HepG2 (cell line): ENCODE measurements around the gene HABP4. TPM values are rescaled to one million over a fixed set of nuclear protein-coding genes. Genes with fewer than 3 reads are reported as not detected.

Source experiments
- ATAC-seq: fragments of 200-7000 bp; cut with Tn5 transposase; 3 replicates; pipeline ENCODE4 v1.9.1; 2020; ENCODE audit warnings: mild to moderate bottlenecking, moderate library complexity
- BruUV-seq: library from RNA; stranded (reverse); fragments of 400-500 nt; replicated peaks from 2 replicates; lab custom pipeline; 2021; lab: Mats Ljungman, UMichigan
- CTCF ChIA-PET: fragments of 300-600 bp; formaldehyde crosslinking; extraction: SDS; loops from one replicate; lab custom pipeline; 2021; ENCODE audit warnings: low total read pairs, inconsistent platforms, low intra/inter-chr PET ratio; lab: Yijun Ruan, JAX
- POLR2A ChIA-PET: fragments of 350-600 bp; sonication (Branson Sonifier 250); formaldehyde crosslinking; loops from one replicate; lab custom pipeline; 2020; ENCODE audit warnings: antibody characterized with exemption, inconsistent platforms; lab: Yijun Ruan, JAX
- DNase-seq: peaks from one replicate; pipeline ENCODE4 v3.0.0-alpha.2; 2015; ENCODE audit warnings: low spot score
- FAIRE-seq: peaks from 3 replicates; lab custom pipeline; 2011; peaks lifted over from hg19 to GRCh38; lab: Jason Lieb, UNC
- H2AFZ ChIP-seq: one replicate; pipeline ENCODE4 v1.6.1; 2011; ENCODE audit warnings: low read length, inconsistent platforms
- H3K27ac ChIP-seq: fragments of 300-600 bp; 3 replicates; pipeline ENCODE4 v1.8.0; 2011; ENCODE audit warnings: mixed run types, mild to moderate bottlenecking, mixed read lengths, low read length, inconsistent platforms; ENCODE audit not compliant: insufficient read depth; ENCODE audit errors: extremely low read length
- H3K27me3 ChIP-seq, 2 experiments: fragments of 200-600 bp in 1 of 2; 2 replicates in 1 of 2; 3 replicates in 1 of 2; pipeline versions ENCODE4 v1.6.0 to v1.8.0; 2011; ENCODE audit warnings: low read length in 2 of 2, mild to moderate bottlenecking in 2 of 2, moderate library complexity in 2 of 2, inconsistent platforms in 1 of 2; ENCODE audit not compliant: insufficient read depth in 2 of 2, control insufficient read depth in 1 of 2
- H3K36me3 ChIP-seq, 2 experiments: fragments of 200-600 bp in 1 of 2; replicated peaks in 1 of 2; 2 replicates in 1 of 2; 3 replicates in 1 of 2; pipeline versions ENCODE4 v1.5.1 to v1.8.0; 2011; ENCODE audit warnings: low read length in 2 of 2, inconsistent platforms in 1 of 2; ENCODE audit not compliant: insufficient read depth in 2 of 2, control insufficient read depth in 1 of 2
- H3K4me1 ChIP-seq: 2 replicates; pipeline ENCODE4 v1.5.1; 2012; ENCODE audit warnings: low read length, inconsistent platforms; ENCODE audit not compliant: insufficient read depth
- H3K4me2 ChIP-seq: 2 replicates; pipeline ENCODE4 v1.6.0; 2011; ENCODE audit warnings: low read depth, low read length, inconsistent platforms
- H3K4me3 ChIP-seq, 3 experiments: fragments of 200-600 bp in 1 of 3; sonication (generic), shearing (Covaris generic) in 1 of 3; replicated peaks in 1 of 3; 2 replicates each; pipeline ENCODE4 v1.5.1; 2011 to 2016; ENCODE audit warnings: low read length in 3 of 3, inconsistent platforms in 2 of 3, low read depth in 2 of 3, mild to moderate bottlenecking in 2 of 3, control low read depth in 1 of 3, mixed read lengths in 1 of 3; ENCODE audit not compliant: insufficient read depth in 1 of 3
- H3K79me2 ChIP-seq: one replicate; pipeline ENCODE4 v1.6.1; 2011; ENCODE audit warnings: low read length, inconsistent platforms; ENCODE audit not compliant: insufficient read depth
- H3K9ac ChIP-seq: 2 replicates; pipeline ENCODE4 v1.6.0; 2011; ENCODE audit warnings: mild to moderate bottlenecking, low read depth, low read length, inconsistent platforms; ENCODE audit not compliant: insufficient read depth
- H3K9me3 ChIP-seq: 2 replicates; pipeline ENCODE4 v1.5.1; 2012; ENCODE audit warnings: mild to moderate bottlenecking, low read length
- H4K20me1 ChIP-seq: 2 replicates; pipeline ENCODE4 v1.6.0; 2011; ENCODE audit warnings: inconsistent platforms, mild to moderate bottlenecking, low read length, moderate library complexity; ENCODE audit not compliant: insufficient read depth
- DNMT1 ChIP-seq: sonication (generic); formaldehyde crosslinking; IDR thresholded peaks from 2 replicates; pipeline ENCODE4 v1.5.1; 2020; ENCODE audit warnings: mild to moderate bottlenecking, missing genetic modification reagents
- KDM2A ChIP-seq: sonication (generic); formaldehyde crosslinking; IDR thresholded peaks from 2 replicates; pipeline ENCODE4 v1.4.0; 2020; ENCODE audit warnings: low read depth, missing genetic modification reagents, borderline replicate concordance
- MZF1 ChIP-seq: sonication (generic); formaldehyde crosslinking; IDR thresholded peaks from 2 replicates; pipeline ENCODE4 v1.8.1; 2023; ENCODE audit warnings: mild to moderate bottlenecking, missing genetic modification reagents, borderline replicate concordance
- NRL ChIP-seq: sonication (generic); formaldehyde crosslinking; IDR thresholded peaks from 2 replicates; pipeline ENCODE4 v1.5.0; 2020; ENCODE audit warnings: missing genetic modification reagents, mild to moderate bottlenecking, moderate library complexity, borderline replicate concordance
- RAD21 ChIP-seq: fragments of 450-650 bp; formaldehyde crosslinking; IDR thresholded peaks from 2 replicates; pipeline ENCODE4 v1.5.0; 2020; ENCODE audit warnings: mild to moderate bottlenecking
- RNF2 ChIP-seq: fragments of 450-650 bp; conservative IDR thresholded peaks from 2 replicates; pipeline ENCODE4 v1.6.1; 2016; ENCODE audit warnings: low read depth
- SRSF4 ChIP-seq: fragments of 200-400 bp; formaldehyde crosslinking; IDR thresholded peaks from one replicate; pipeline ENCODE4 v1.6.1; 2018; ENCODE audit warnings: mild to moderate bottlenecking, low read depth, low read length, moderate library complexity; ENCODE audit not compliant: poor library complexity, severe bottlenecking
- STAG1 ChIP-seq: sonication (generic); formaldehyde crosslinking; IDR thresholded peaks from 2 replicates; pipeline ENCODE4 v1.4.0; 2020; ENCODE audit warnings: missing genetic modification reagents
- XRCC5 ChIP-seq: fragments of 200-400 bp; formaldehyde crosslinking; optimal IDR thresholded peaks from 2 replicates; pipeline ENCODE3; 2017; ENCODE audit warnings: mild to moderate bottlenecking, low read length
- ZNF350 ChIP-seq: sonication (generic); formaldehyde crosslinking; IDR thresholded peaks from 2 replicates; pipeline ENCODE4 v1.4.0; 2020; ENCODE audit warnings: mild to moderate bottlenecking, low read depth, missing genetic modification reagents, borderline replicate concordance
- ZNF383 ChIP-seq: sonication (generic); formaldehyde crosslinking; IDR thresholded peaks from 2 replicates; pipeline ENCODE4 v1.4.0; 2020; ENCODE audit warnings: missing genetic modification reagents, mild to moderate bottlenecking, borderline replicate concordance
- WGBS: methylation state at CpG from one replicate; pipeline ENCODE4 v1.1.6; 2017; ENCODE audit warnings: low lambda C conversion rate; 5-methylcytosine and 5-hydroxymethylcytosine counted together
- in situ Hi-C: cut with HindIII; loops from 2 replicates; pipeline ENCODE4 v1.10.0; 2017; ENCODE audit warnings: low pct_unique_long_range_greater_than_20kb; ENCODE audit not compliant: extremely low pct_ligation_motif_present
- intact Hi-C: fragments of 100-400 bp; cut with micrococcal nuclease; formaldehyde crosslinking; loops from one replicate; pipeline ENCODE4 v1.10.0; 2022; ENCODE audit not compliant: unreplicated experiment
- polyA plus RNA-seq, 8 experiments: library from polyadenylated mRNA; depleted of rRNA in 3 of 8; stranded (reverse) in 7 of 8; unstranded in 1 of 8; fragments of >200 nt; fragmentation: Illumina TruSeq in 4 of 8; extraction: Trizol in 4 of 8; gene quantifications; 2 replicates each; pipeline versions ENCODE4 v1.2.1 to v1.2.3, GENCODE V29; 2011 to 2016; ENCODE audit warnings: low read depth in 4 of 8, missing spikeins in 1 of 8, mixed read lengths in 1 of 8; ENCODE audit not compliant: insufficient read depth in 1 of 8
- total RNA-seq, 5 experiments: library from RNA; depleted of rRNA; stranded (reverse); fragments of >200 nt; fragmentation: Illumina TruSeq; extraction: Trizol; gene quantifications; 2 replicates each; pipeline ENCODE4 v1.2.3, GENCODE V29; 2016; ENCODE audit warnings: low read depth in 1 of 5
- TF ChIP-seq, protein P1 (sequence below): sonication (generic); formaldehyde crosslinking; IDR thresholded peaks from 2 replicates; pipeline ENCODE4 v1.5.0; 2020; ENCODE audit warnings: mild to moderate bottlenecking, missing genetic modification reagents
- TF ChIP-seq, protein P2 (sequence below): sonication (generic); formaldehyde crosslinking; IDR thresholded peaks from 2 replicates; pipeline ENCODE4 v1.5.0; 2020; ENCODE audit warnings: missing genetic modification reagents
- TF ChIP-seq, protein P3 (sequence below): IDR thresholded peaks from 2 replicates; pipeline ENCODE4 v1.6.1; 2012; ENCODE audit warnings: low read length, improper control_type of control experiment

The HABP4 gene
- total and polyA plus RNA-seq, 2 of the 13 experiments (the other 11 are each of a cell fraction or from before 2014, with no cell fraction given) = 14.3 to 26.6 TPM

DNA sequence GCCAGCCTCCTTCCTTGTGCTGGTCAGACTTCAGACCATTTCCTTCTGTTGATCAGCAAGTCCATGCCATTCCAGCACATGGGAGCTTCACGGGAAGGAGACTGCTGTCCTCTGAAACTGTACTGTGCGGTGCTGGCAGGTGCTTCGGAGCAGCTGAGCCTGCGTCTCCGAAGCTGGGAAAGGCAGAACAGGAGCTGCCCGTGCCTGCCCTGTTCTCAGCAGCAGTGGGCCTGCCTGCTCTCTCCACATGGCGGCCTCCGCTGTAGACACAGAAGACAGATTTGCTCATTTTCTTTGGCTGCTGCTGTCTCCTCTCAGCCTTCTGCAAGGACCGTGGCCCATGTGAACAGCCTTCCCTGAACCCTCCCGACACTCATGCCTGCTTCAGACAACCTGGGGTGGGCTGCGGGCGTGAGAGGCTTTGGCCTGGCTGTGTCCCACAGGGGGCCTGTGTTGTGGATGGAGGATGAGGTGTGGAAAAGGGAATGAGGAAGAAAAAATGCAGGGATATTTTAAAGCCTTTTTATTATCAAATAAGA lies 43.1 kb downstream of the HABP4 start:
- H3K36me3 ChIP-seq = peaks cover 9 to 17% of the 10 kb centered on the region in 2 experiments
- peak overlapping the region; percentile 82 for H3K9ac ChIP-seq
- H3K27ac ChIP-seq = peak overlapping the region; percentile 98
- no peak for ATAC-seq
- peaks cover 65% of the 10 kb centered on the region for H3K4me1 ChIP-seq
- intact Hi-C loops (loop anchor here (5.0 kb wide), 2 partner anchors 156 to 159 kb away; no protein-coding TSS in a partner anchor), in situ Hi-C loops (no loop called here)
- no peaks in the 10 kb centered on the region for H3K9me3 ChIP-seq
- H2AFZ ChIP-seq = no peak overlapping the region
- 94% methylated on average over 8 of the region's 12 CpGs for WGBS
- H3K79me2 ChIP-seq = no peaks in the 10 kb centered on the region
- 0 out of 6 replicates have a peak overlapping the region, but pooled peaks of 1 of the 3 experiments have one; percentile 5 for H3K4me3 ChIP-seq
- FAIRE-seq = no peak
- ChIA-PET POLR2A (interaction anchor here (2.9 to 4.3 kb wide), 2 partner anchors 10 to 73 kb away, joined by 9 to 27 read pairs; no protein-coding TSS in a partner anchor), CTCF (no interaction called here)
- H3K27me3 ChIP-seq = no peaks in the 10 kb centered on the region
- peak overlapping the region; percentile 84; the same call in 1 of the 2 replicates for H3K4me2 ChIP-seq
- BruUV-seq = no TSS peak
- no peaks in the 10 kb centered on the region for H4K20me1 ChIP-seq
- no peak for DNase-seq
- TF ChIP-seq, protein P1, sequence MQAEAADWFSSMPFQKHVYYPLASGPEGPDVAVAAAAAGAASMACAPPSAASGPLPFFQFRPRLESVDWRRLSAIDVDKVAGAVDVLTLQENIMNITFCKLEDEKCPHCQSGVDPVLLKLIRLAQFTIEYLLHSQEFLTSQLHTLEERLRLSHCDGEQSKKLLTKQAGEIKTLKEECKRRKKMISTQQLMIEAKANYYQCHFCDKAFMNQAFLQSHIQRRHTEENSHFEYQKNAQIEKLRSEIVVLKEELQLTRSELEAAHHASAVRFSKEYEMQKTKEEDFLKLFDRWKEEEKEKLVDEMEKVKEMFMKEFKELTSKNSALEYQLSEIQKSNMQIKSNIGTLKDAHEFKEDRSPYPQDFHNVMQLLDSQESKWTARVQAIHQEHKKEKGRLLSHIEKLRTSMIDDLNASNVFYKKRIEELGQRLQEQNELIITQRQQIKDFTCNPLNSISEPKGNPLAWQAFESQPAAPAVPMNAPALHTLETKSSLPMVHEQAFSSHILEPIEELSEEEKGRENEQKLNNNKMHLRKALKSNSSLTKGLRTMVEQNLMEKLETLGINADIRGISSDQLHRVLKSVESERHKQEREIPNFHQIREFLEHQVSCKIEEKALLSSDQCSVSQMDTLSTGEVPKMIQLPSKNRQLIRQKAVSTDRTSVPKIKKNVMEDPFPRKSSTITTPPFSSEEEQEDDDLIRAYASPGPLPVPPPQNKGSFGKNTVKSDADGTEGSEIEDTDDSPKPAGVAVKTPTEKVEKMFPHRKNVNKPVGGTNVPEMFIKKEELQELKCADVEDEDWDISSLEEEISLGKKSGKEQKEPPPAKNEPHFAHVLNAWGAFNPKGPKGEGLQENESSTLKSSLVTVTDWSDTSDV (CRISPR knock-in tag) = 0 out of 2 replicates have a peak, but pooled peaks have one; percentile 55
- no peak for TF ChIP-seq ZNF383 (CRISPR knock-in tag)
- TF ChIP-seq MZF1 = no peak
- TF ChIP-seq, protein P2, sequence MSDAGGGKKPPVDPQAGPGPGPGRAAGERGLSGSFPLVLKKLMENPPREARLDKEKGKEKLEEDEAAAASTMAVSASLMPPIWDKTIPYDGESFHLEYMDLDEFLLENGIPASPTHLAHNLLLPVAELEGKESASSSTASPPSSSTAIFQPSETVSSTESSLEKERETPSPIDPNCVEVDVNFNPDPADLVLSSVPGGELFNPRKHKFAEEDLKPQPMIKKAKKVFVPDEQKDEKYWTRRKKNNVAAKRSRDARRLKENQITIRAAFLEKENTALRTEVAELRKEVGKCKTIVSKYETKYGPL (CRISPR knock-in tag) = no peak
- 0 out of 2 replicates have a peak, but pooled peaks have one; percentile 22 for TF ChIP-seq KDM2A (CRISPR knock-in tag)
- TF ChIP-seq NRL (CRISPR knock-in tag) = 0 out of 2 replicates have a peak, but pooled peaks have one; percentile 23
- TF ChIP-seq, protein P3, sequence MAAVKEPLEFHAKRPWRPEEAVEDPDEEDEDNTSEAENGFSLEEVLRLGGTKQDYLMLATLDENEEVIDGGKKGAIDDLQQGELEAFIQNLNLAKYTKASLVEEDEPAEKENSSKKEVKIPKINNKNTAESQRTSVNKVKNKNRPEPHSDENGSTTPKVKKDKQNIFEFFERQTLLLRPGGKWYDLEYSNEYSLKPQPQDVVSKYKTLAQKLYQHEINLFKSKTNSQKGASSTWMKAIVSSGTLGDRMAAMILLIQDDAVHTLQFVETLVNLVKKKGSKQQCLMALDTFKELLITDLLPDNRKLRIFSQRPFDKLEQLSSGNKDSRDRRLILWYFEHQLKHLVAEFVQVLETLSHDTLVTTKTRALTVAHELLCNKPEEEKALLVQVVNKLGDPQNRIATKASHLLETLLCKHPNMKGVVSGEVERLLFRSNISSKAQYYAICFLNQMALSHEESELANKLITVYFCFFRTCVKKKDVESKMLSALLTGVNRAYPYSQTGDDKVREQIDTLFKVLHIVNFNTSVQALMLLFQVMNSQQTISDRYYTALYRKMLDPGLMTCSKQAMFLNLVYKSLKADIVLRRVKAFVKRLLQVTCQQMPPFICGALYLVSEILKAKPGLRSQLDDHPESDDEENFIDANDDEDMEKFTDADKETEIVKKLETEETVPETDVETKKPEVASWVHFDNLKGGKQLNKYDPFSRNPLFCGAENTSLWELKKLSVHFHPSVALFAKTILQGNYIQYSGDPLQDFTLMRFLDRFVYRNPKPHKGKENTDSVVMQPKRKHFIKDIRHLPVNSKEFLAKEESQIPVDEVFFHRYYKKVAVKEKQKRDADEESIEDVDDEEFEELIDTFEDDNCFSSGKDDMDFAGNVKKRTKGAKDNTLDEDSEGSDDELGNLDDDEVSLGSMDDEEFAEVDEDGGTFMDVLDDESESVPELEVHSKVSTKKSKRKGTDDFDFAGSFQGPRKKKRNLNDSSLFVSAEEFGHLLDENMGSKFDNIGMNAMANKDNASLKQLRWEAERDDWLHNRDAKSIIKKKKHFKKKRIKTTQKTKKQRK = no peak
- no peak for TF ChIP-seq STAG1 (CRISPR knock-in tag)
- no peak for TF ChIP-seq XRCC5
- TF ChIP-seq SRSF4 = no peak
- no peak for TF ChIP-seq ZNF350 (CRISPR knock-in tag)
- TF ChIP-seq RAD21 (CRISPR knock-in tag) = 0 out of 2 replicates have a peak, but pooled peaks have one; percentile 7
- no peak for TF ChIP-seq DNMT1 (CRISPR knock-in tag)
- TF ChIP-seq RNF2 = no peak
